ENCODE measurements around the gene PRR33.

Gene PRR33

DNA sequence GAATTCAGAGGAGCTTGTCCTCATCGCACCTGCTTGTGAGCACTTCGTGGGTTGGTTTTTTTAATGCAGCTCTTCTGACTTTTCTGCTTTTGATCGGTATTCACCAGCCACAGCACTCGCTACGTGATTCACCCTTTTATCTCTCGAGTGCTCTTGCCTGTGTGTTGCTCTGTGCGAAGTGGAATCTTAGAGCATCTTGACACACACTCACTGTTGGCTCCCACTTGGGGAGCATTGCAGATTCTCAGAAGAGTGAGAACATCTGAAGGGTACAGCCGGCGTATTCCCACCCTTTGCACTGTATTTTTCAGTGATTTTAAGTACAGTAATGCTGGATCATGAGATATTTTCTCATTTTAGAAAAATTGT is 38.8 kb upstream of the PRR33 start:
- ATAC-seq (ENCODE audit: low read depth): no peak
- no peak for DNase-seq (ENCODE audit: low spot score)
- peaks cover 10% of the 10 kb centered on the region for H3K4me1 ChIP-seq (ENCODE audit: insufficient read depth, poor library complexity, severe bottlenecking)
- H3K4me3 ChIP-seq (ENCODE audit: severe bottlenecking): no peak overlapping the region
- H3K36me3 ChIP-seq (ENCODE audit: low read depth): no peaks in the 10 kb centered on the region
- no peaks in the 10 kb centered on the region for H3K9me3 ChIP-seq (ENCODE audit: severe bottlenecking)
- H3K27me3 ChIP-seq (ENCODE audit: insufficient read depth, poor library complexity, severe bottlenecking): no peaks in the 10 kb centered on the region
- no peak for TF ChIP-seq CTCF (IDR thresholded peaks at IDR 0.05; ENCODE audit: poor library complexity, severe bottlenecking)
- no peak overlapping the region for H3K27ac ChIP-seq (ENCODE audit: poor library complexity, severe bottlenecking)

DNA sequence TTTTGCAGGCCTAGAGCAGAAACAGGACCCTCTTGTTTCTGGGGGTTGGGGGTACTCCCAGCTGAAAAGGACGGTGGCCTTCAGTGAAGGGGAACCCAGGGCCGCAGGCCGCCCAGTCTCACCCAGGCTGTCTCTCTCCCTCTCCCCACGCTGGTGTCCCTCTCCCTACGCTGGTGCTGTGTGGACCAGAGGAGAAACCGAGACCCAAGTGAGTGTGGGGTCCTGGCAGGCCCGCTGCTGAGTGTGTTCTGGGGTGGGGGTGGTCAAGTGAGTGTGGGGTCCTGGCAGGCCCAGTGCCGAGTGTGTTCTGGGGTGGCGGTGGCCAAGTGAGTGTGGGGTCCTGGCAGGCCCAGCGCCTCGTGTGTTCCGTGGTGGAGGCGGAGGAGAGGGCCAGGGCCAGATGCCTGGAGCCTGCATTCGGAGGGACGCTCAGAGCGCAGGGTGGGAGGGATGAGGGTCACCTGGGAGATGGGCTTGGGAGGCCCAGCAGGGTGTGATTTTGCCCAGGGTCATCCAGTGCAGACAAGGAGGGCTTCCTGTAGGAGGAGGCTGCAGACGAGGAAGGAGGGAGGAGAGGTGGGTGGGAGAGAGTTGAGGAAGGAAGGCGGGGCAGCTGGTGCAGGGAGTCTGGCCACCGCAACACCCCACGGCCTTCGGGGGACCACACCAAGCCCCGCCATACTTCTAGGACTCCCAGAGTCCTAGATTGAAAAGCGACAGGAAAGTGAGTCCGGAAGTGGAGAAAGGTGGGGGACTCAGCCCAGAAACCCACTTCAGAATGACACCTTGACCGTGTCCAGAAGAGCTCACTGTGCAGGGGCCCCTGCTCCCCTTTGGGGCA is 38.1 kb upstream of the PRR33 start:
- no peak for TF ChIP-seq CTCF (IDR thresholded peaks at IDR 0.05; ENCODE audit: poor library complexity, severe bottlenecking)
- Histone ChIP-seq H3K9me3 (ENCODE audit: severe bottlenecking) (no peaks in the 10 kb centered on the region), H3K4me1 (ENCODE audit: insufficient read depth, poor library complexity, severe bottlenecking) (peaks cover 10% of the 10 kb centered on the region), H3K27me3 (ENCODE audit: insufficient read depth, poor library complexity, severe bottlenecking) (no peaks in the 10 kb centered on the region), H3K36me3 (ENCODE audit: low read depth) (no peaks in the 10 kb centered on the region), H3K4me3 (ENCODE audit: severe bottlenecking) (no peak overlapping the region), H3K27ac (ENCODE audit: poor library complexity, severe bottlenecking) (no peak overlapping the region)
- peak; percentile 32 for DNase-seq (ENCODE audit: low spot score)
- ATAC-seq (ENCODE audit: low read depth): no peak

GRCh38 chr11:1928891-1929541 is 37.3 kb upstream of the PRR33 start:
- no peaks in the 10 kb centered on the region for H3K27me3 ChIP-seq (ENCODE audit: insufficient read depth, poor library complexity, severe bottlenecking)
- no peak for TF ChIP-seq CTCF (IDR thresholded peaks at IDR 0.05; ENCODE audit: poor library complexity, severe bottlenecking)
- no peaks in the 10 kb centered on the region for H3K9me3 ChIP-seq (ENCODE audit: severe bottlenecking)
- H3K4me1 ChIP-seq (ENCODE audit: insufficient read depth, poor library complexity, severe bottlenecking): peaks cover 13% of the 10 kb centered on the region
- H3K4me3 ChIP-seq (ENCODE audit: severe bottlenecking): no peak overlapping the region
- no peak; the same call in 2 of the 3 replicates for ATAC-seq (ENCODE audit: low read depth)
- H3K36me3 ChIP-seq (ENCODE audit: low read depth): no peaks in the 10 kb centered on the region
- DNase-seq (ENCODE audit: low spot score): peak; percentile 45
- no peak overlapping the region for H3K27ac ChIP-seq (ENCODE audit: poor library complexity, severe bottlenecking)

DNA sequence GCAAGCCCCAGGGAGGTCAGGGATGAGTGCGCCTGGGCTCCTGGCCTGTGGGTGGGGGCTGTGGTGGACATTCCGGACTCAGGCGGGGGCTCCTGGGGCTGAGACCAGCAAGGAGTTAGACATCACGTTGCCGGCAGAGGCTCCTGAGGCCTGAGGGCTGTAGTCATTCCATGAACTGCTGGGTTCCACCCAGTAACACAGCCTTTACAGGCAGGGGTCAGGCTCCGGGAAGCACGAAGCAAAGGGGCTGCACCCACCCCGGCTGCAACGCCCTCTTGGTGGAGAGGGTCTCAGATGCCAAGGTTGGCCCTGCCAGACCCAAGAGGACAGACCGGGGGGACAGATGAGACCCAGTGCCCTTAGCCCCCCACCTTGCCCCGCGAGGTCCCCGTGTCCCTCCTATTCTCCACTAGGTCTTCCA is 36.8 kb upstream of the PRR33 start:
- peaks cover 13% of the 10 kb centered on the region for H3K4me1 ChIP-seq (ENCODE audit: insufficient read depth, poor library complexity, severe bottlenecking)
- H3K36me3 ChIP-seq (ENCODE audit: low read depth): no peaks in the 10 kb centered on the region
- no peaks in the 10 kb centered on the region for H3K9me3 ChIP-seq (ENCODE audit: severe bottlenecking)
- H3K27me3 ChIP-seq (ENCODE audit: insufficient read depth, poor library complexity, severe bottlenecking): no peaks in the 10 kb centered on the region
- TF ChIP-seq CTCF (IDR thresholded peaks at IDR 0.05; ENCODE audit: poor library complexity, severe bottlenecking): no peak
- DNase-seq (ENCODE audit: low spot score) (no peak), ATAC-seq (ENCODE audit: low read depth) (no peak; the same call in 2 of the 3 replicates)
- H3K27ac ChIP-seq (ENCODE audit: poor library complexity, severe bottlenecking): no peak overlapping the region
- H3K4me3 ChIP-seq (ENCODE audit: severe bottlenecking): no peak overlapping the region
